Measurements from ENCODE around the gene AOX1. TPM values are rescaled to one million over a fixed set of nuclear protein-coding genes. Genes with fewer than 3 reads are reported as not detected.

The AOX1 gene
- total and polyA plus RNA-seq, 2 experiments from 2014 or later: 1.4 to 5.0 TPM

GRCh38 chr2:200615247-200615646, 29.4 kb downstream of the AOX1 start (continued):
- TF ChIP-seq CTCF (conservative IDR thresholded peaks at IDR 0.05; ENCODE audit: low read depth in 2 of 2) (no peak), JUNB (IDR thresholded peaks at IDR 0.05; ENCODE audit: unreplicated experiment) (no peak), ZNF114 (CRISPR knock-in tag; IDR thresholded peaks at IDR 0.05) (no peak), STAT1 (IDR thresholded peaks at IDR 0.05; ENCODE audit: unreplicated experiment) (no peak)

- Histone ChIP-seq H2AFZ (no peak overlapping the region), H3K27me3 (ENCODE audit: insufficient read depth) (no peaks in the 10 kb centered on the region), H3K36me3 (ENCODE audit: insufficient read depth) (no peaks in the 10 kb centered on the region), H3F3A (replicated peaks; ENCODE audit: low read depth) (no peaks in the 10 kb centered on the region), H3K4me1 (ENCODE audit: insufficient read depth) (no peaks in the 10 kb centered on the region), H3K79me2 (replicated peaks; ENCODE audit: insufficient read depth) (no peaks in the 10 kb centered on the region), H4K20me1 (replicated peaks; ENCODE audit: insufficient read depth) (no peaks in the 10 kb centered on the region), H3K9me2 (ENCODE audit: insufficient read depth) (no peaks in the 10 kb centered on the region), H3K4me2 (no peak overlapping the region), H3K27ac (ENCODE audit: low read depth) (no peak overlapping the region), H3K4me3 (no peak overlapping the region)
- Mint-ChIP-seq H3K4me3 (no peak overlapping the region), H3K27me3 (ENCODE audit: insufficient read depth, low read depth, poor library complexity) (no peaks in the 10 kb centered on the region), H3K27ac (no peak overlapping the region), H3K36me3 (ENCODE audit: low read depth) (no peaks in the 10 kb centered on the region), H3K9me3 (no peaks in the 10 kb centered on the region), H3K4me1 (no peaks in the 10 kb centered on the region)
- DNase-seq (ENCODE audit: low spot score): no peak
- no peak for ATAC-seq
- no peak for TF ChIP-seq STAT1 (IDR thresholded peaks at IDR 0.05; ENCODE audit: unreplicated experiment)
- TF ChIP-seq ETS1 (IDR thresholded peaks at IDR 0.05): no peak
- no peak for TF ChIP-seq ZNF462 (CRISPR knock-in tag; IDR thresholded peaks at IDR 0.05)
- TF ChIP-seq EZH2 (IDR thresholded peaks at IDR 0.05; ENCODE audit: low read depth, unreplicated experiment): no peak
- TF ChIP-seq JUNB (IDR thresholded peaks at IDR 0.05; ENCODE audit: unreplicated experiment): no peak
- TF ChIP-seq NANOG (IDR thresholded peaks at IDR 0.05; ENCODE audit: borderline replicate concordance): no peak
- no peak for TF ChIP-seq ZNF114 (CRISPR knock-in tag; IDR thresholded peaks at IDR 0.05)
- no peak for TF ChIP-seq EZH2phosphoT487 (IDR thresholded peaks at IDR 0.05; ENCODE audit: unreplicated experiment)
- no peak for TF ChIP-seq POLR2AphosphoS5 (IDR thresholded peaks at IDR 0.05; ENCODE audit: low read depth)
- no peak for TF ChIP-seq ZNF331 (CRISPR knock-in tag; IDR thresholded peaks at IDR 0.05; ENCODE audit: low read depth)
- TF ChIP-seq REST (IDR thresholded peaks at IDR 0.05; ENCODE audit: unreplicated experiment): no peak
Measured at GRCh38 chr2:200616193-200616592, 30.4 kb downstream of the AOX1 start.

Measured in GM23338 (cell line).